Subcutaneous adipose tissue (tissue), 4 donors: Measurements from ENCODE around the gene FBXO34. TPM values are rescaled to one million over a fixed set of nuclear protein-coding genes. Genes with fewer than 3 reads are reported as not detected.

Experiments
- total RNA-seq, 4 donors: library from RNA; depleted of rRNA; stranded (reverse); fragments of >200 nt; gene quantifications; one replicate each; pipeline ENCODE4 v1.1.0, GENCODE V29; 2016
- TF ChIP-seq, protein P1 (sequence below): fragments of 450-650 bp; IDR thresholded peaks from one replicate; pipeline ENCODE4 v1.5.1; 2016; ENCODE audit warnings: low read depth, mild to moderate bottlenecking, control low read depth, antibody characterized with exemption, moderate library complexity

Gene FBXO34
- total RNA-seq, 4 donors from 2014 or later: 18.4 to 23.5 (median 21.6) TPM

DNA sequence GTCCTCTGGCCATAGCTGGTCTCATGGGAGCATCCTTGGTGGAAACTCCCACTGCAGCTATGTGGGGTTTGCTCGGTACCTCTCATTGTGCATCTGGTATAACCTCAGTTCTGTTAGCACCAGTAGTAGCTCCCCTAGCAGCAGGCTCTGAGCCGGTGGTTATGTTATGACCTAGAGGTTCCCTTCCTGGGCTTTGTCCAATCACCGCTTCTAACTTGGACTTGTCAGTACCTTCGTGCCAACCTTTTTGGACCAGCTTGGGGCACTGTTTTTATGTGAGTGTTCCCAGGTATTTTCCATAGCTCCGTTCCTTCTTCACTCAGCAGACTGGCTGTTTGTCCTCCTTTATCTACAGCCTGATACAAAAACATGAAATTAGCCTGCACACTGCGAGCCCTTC, 84.7 kb downstream of the FBXO34 start:
- TF ChIP-seq, protein P1, sequence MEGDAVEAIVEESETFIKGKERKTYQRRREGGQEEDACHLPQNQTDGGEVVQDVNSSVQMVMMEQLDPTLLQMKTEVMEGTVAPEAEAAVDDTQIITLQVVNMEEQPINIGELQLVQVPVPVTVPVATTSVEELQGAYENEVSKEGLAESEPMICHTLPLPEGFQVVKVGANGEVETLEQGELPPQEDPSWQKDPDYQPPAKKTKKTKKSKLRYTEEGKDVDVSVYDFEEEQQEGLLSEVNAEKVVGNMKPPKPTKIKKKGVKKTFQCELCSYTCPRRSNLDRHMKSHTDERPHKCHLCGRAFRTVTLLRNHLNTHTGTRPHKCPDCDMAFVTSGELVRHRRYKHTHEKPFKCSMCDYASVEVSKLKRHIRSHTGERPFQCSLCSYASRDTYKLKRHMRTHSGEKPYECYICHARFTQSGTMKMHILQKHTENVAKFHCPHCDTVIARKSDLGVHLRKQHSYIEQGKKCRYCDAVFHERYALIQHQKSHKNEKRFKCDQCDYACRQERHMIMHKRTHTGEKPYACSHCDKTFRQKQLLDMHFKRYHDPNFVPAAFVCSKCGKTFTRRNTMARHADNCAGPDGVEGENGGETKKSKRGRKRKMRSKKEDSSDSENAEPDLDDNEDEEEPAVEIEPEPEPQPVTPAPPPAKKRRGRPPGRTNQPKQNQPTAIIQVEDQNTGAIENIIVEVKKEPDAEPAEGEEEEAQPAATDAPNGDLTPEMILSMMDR: no peak

DNA sequence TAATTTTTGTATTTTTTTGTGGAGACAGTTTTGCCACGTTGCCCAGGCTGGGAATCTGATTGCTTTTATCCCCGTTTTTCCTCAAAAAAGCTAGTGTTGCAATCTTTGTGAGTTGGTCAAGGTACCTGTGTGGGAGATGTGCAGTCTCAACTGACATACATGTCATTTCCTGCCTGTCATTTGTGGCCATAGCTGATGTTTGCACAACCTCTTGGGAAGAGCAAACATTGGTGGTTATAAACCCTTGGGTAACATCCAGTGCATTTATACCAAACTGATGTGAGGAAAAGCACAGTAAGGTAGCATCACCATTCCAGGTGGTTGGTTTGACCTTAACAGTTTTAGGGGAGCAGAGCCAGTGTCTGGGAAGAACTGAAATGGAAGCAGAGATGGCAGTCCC, 85.7 kb downstream of the FBXO34 start:
- TF ChIP-seq, protein P1: no peak

DNA sequence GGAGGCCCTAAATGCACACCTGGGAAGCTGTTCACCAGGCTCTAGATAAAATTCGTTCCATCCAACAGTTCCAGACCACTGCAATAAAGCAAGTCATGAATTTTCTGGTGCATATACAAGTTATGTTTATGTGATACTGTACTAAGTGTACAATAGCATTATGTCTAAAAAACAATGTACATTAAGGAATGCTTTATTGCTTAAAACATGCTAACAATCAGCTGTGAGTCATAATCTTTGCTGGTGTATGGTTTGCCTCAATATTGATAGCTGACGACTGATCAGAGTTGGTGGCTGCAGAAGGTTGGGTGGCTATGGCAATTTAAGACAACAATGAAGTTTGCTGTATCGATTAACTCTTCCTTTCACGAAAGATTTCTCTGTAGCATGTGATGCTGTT, 88.1 kb downstream of the FBXO34 start:
- TF ChIP-seq, protein P1: no peak

DNA sequence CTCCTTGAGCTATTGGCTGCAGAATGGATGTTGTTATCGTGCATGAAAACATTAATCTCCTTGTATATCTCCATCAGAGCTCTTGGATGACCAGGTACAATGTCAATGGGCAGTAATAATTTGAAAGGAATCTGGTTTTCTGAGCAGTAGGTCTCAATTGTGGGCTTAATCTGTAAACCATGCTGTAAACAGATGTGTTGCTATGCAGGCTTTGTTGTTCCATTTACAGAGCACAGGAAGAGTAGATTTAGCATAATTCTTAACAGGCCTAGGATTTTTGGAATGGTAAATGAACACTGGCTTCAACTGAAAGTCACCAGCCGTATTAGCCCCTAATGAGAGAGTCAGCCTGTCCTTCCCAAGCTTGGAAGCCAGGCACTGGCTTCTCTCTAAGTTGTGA, 90.0 kb downstream of the FBXO34 start:
- TF ChIP-seq, protein P1: no peak

DNA sequence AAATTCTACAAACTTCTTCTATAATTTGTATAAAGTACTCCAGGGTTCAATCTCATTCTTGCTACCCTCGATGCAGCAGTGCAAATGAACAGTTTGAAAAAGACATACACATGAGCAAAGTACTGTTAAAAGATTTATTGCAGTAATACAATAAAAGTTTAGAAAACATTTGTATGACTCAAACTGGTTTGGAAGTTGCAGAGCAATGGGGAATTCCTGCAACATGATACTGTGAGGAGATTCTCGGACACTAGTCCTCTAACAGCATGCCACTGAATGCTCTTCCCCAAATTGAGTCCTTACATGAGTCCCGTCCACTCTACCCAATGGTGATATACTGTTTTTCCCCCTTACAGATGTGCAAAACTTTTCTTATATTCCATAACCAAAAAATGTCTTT, 95.0 kb downstream of the FBXO34 start:
- TF ChIP-seq, protein P1: no peak

DNA sequence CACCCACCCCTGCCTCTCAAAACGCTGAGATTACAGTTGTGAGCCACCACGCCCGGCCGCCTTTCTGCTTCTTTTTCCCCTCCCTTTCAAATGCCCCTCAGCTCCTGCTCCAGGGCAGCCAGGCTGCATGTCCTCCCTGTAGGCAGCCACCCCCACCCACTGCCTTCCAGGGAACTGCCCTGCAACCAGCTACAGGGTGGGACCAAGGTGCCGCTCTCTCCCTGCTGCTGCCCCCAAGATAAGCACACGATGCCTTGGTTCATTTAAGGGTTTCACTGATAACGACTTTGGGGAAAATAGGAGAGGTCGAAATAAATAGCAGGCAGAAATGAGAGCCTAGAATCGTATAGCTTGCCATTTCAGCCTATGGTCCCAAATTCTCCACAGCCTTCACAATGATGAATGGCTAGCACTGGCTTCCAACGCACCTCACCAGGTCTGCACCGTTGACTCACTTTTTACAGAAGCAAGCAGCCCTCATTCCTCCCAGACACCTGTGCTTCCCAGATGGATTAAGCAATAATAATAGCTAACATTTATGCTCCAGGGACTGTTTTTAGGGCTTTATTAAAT, 99.7 kb downstream of the FBXO34 start:
- TF ChIP-seq, protein P1: no peak

DNA sequence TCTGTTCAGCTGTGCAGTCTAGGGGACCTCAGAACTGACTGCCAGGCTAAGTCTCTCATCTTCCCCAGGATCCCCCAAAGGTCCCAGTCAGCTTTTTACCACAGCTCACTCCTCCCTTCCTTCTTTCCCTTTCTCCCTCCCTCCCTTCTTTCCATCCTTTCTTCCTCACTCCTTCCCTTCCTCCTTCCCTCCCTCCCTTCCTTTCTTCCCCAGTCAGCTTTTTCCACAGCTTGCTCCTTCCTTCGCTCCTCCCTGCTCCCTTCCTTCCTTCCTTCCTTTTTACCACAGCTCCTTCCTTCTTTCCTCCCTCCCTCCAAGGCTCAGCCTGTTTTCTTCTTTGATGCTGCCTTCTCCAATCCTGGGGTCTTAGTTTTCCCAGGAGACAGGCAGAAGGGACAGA, 101.2 kb downstream of the FBXO34 start:
- TF ChIP-seq, protein P1: no peak

DNA sequence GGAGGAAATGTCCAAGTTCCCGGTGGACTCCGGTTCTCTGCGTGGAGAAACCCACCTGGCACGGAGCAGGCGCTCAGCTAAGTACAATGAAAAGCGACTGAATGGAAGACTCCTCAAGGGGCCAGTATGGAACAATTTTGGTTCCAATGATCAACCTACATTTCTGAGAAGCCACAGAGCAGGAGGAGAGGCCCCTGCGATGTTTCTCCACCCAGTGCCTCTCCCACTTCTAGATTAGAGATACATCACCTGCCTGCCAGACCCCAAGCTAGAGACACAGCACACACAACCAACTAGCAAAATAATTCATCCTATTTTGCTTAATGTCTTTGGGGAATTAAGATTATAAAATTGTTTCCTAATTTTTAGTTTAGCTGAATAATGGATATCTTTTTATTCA, 101.6 kb downstream of the FBXO34 start:
- TF ChIP-seq, protein P1: no peak
